Pons (tissue), 1 donor: ENCODE data around the gene CDH26.
A peak's percentile ranks its signal among the peaks of the same experiment; 100 is the strongest.

Source experiments
- DNase-seq: peaks from one replicate; pipeline ENCODE4 v3.0.0-alpha.2; 2016; ENCODE audit warnings: low spot score

Gene CDH26

GRCh38 chr20:60046860-60047259 is 88.6 kb downstream of the CDH26 start:
- no peak for DNase-seq

GRCh38 chr20:60048634-60049521 is 90.7 kb downstream of the CDH26 start:
- DNase-seq = no peak

- DNase-seq = no peak
Observed at GRCh38 chr20:60049601-60050000, 91.4 kb downstream of the CDH26 start.

- no peak for DNase-seq
Observed at GRCh38 chr20:60050193-60050947, 92.1 kb downstream of the CDH26 start.

- DNase-seq = no peak
Observed at GRCh38 chr20:60051911-60052310, 93.7 kb downstream of the CDH26 start.

- no peak for DNase-seq
Observed at GRCh38 chr20:60052322-60052721, 94.1 kb downstream of the CDH26 start.

- no peak for DNase-seq
Observed at GRCh38 chr20:60053125-60053817, 95.0 kb downstream of the CDH26 start.

GRCh38 chr20:60053818-60054190 is 95.6 kb downstream of the CDH26 start:
- no peak for DNase-seq

GRCh38 chr20:60054716-60055634 is 96.8 kb downstream of the CDH26 start:
- no peak for DNase-seq

- DNase-seq = peak; percentile 70
Observed at GRCh38 chr20:60055740-60056139, 97.5 kb downstream of the CDH26 start.

GRCh38 chr20:60056407-60057122 is 98.3 kb downstream of the CDH26 start:
- no peak for DNase-seq

- peak; percentile 82 for DNase-seq
Observed at GRCh38 chr20:60057123-60057865, 99.1 kb downstream of the CDH26 start.

- DNase-seq = peak; percentile 52
Observed at GRCh38 chr20:60057866-60058807, 99.9 kb downstream of the CDH26 start.

GRCh38 chr20:60058879-60059278 is 100.7 kb downstream of the CDH26 start:
- no peak for DNase-seq

- no peak for DNase-seq
Observed at GRCh38 chr20:60060006-60060557, 101.9 kb downstream of the CDH26 start.

- DNase-seq = no peak
Observed at GRCh38 chr20:60060593-60060992, 102.4 kb downstream of the CDH26 start.

- DNase-seq = peak; percentile 44
Observed at GRCh38 chr20:60062431-60063047, 104.3 kb downstream of the CDH26 start.

- no peak for DNase-seq
Observed at GRCh38 chr20:60063048-60063451, 104.8 kb downstream of the CDH26 start.
